DND-41 (cell line): ENCODE results near the gene CPXM2.

Experiments used
- ATAC-seq: fragments of 200-7000 bp; cut with Tn5 transposase; 3 replicates; pipeline ENCODE4 v1.9.1; 2021; ENCODE audit warnings: low read depth; ENCODE audit not compliant: insufficient read depth
- DNase-seq: peaks from one replicate; pipeline ENCODE4 v3.0.0-alpha.2; 2020
- H2AFZ ChIP-seq: 2 replicates; pipeline ENCODE4 v1.6.0; 2012; ENCODE audit warnings: low read depth, low read length
- H3K27ac ChIP-seq: 2 replicates; pipeline ENCODE4 v1.5.1; 2012; ENCODE audit warnings: low read length, inconsistent platforms
- H3K27me3 ChIP-seq: fragments of 200-600 bp; sonication (generic); 2 replicates; pipeline ENCODE4 v1.6.0; 2012; ENCODE audit warnings: low read length, mild to moderate bottlenecking, inconsistent platforms; ENCODE audit not compliant: insufficient read depth, poor library complexity
- H3K36me3 ChIP-seq: 2 replicates; pipeline ENCODE4 v1.5.1; 2012; ENCODE audit warnings: low read length, inconsistent platforms; ENCODE audit not compliant: insufficient read depth
- H3K4me1 ChIP-seq: 2 replicates; pipeline ENCODE4 v1.5.1; 2012; ENCODE audit warnings: mild to moderate bottlenecking, low read length; ENCODE audit not compliant: insufficient read depth
- H3K4me2 ChIP-seq: 2 replicates; pipeline ENCODE4 v1.6.0; 2012; ENCODE audit warnings: mild to moderate bottlenecking, moderate library complexity, low read length, inconsistent platforms; ENCODE audit not compliant: insufficient read depth
- H3K4me3 ChIP-seq, 2 experiments: fragments of 200-600 bp in 1 of 2; shearing (Covaris generic) in 1 of 2; 2 replicates each; pipeline ENCODE4 v1.5.1; 2012 to 2016; ENCODE audit warnings: inconsistent platforms in 2 of 2, low read length in 2 of 2, mild to moderate bottlenecking in 2 of 2, low read depth in 1 of 2, moderate library complexity in 1 of 2
- H3K79me2 ChIP-seq: 2 replicates; pipeline ENCODE4 v1.6.0; 2012; ENCODE audit warnings: low read length, inconsistent platforms; ENCODE audit not compliant: insufficient read depth
- H3K9ac ChIP-seq: 2 replicates; pipeline ENCODE4 v1.6.0; 2012; ENCODE audit warnings: low read depth, mild to moderate bottlenecking, inconsistent platforms, low read length, moderate library complexity
- H3K9me3 ChIP-seq: 2 replicates; pipeline ENCODE4 v1.5.1; 2012; ENCODE audit warnings: low read length, moderate library complexity, mild to moderate bottlenecking, inconsistent platforms; ENCODE audit not compliant: insufficient read depth, severe bottlenecking
- H4K20me1 ChIP-seq: 2 replicates; pipeline ENCODE4 v1.6.0; 2012; ENCODE audit warnings: low read length; ENCODE audit not compliant: insufficient read depth
- EZH2 ChIP-seq: IDR thresholded peaks from 3 replicates; pipeline ENCODE4 v1.6.1; 2012; ENCODE audit warnings: borderline replicate concordance, low read depth, mild to moderate bottlenecking, moderate library complexity, low read length, inconsistent platforms; ENCODE audit not compliant: severe bottlenecking
- TF ChIP-seq, protein P1 (sequence below): IDR thresholded peaks from 2 replicates; pipeline ENCODE4 v1.5.1; 2012; ENCODE audit warnings: borderline replicate concordance, low read length, moderate library complexity, mild to moderate bottlenecking; ENCODE audit not compliant: poor library complexity, severe bottlenecking; ENCODE audit errors: extremely low read depth

Gene CPXM2

DNA sequence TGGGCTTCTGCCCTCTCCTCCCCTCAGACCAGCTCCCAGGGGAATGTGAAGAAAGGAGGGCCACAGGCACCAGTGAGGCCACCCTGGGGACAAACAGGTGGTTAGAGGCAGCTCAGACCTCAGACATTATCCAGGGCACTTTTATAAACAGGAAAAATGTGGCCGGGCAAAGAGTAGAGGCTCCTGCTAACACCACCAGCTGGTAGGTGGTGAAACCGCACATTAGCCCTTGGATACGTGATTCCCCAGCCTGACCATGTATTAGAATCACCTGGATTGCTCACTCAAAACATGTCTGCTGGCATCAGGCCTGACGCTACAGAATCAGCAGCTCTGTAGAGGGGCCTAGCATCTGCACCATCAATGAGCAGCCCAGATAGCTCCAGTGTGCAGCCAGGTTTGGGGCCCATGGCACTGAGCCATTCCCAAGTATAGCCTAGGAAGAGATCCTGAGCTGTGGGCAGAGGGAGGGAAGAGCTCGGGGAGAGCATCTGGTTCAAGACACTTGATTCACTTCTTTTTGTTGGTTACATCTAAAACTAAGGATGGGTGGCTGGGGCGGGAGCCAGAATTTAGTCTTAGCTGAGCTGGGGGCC lies 188.3 kb downstream of the CPXM2 start:
- peaks cover 71% of the 10 kb centered on the region for H3K4me1 ChIP-seq
- no peak for DNase-seq
- no peak overlapping the region; the same call in 1 of the 2 replicates for H3K4me2 ChIP-seq
- no peak for ATAC-seq
- H3K27me3 ChIP-seq, result no peaks in the 10 kb centered on the region
- H3K79me2 ChIP-seq, result no peaks in the 10 kb centered on the region
- H3K4me3 ChIP-seq, result no peak overlapping the region
- peak overlapping the region; percentile 5 for H2AFZ ChIP-seq
- TF ChIP-seq, protein P1, sequence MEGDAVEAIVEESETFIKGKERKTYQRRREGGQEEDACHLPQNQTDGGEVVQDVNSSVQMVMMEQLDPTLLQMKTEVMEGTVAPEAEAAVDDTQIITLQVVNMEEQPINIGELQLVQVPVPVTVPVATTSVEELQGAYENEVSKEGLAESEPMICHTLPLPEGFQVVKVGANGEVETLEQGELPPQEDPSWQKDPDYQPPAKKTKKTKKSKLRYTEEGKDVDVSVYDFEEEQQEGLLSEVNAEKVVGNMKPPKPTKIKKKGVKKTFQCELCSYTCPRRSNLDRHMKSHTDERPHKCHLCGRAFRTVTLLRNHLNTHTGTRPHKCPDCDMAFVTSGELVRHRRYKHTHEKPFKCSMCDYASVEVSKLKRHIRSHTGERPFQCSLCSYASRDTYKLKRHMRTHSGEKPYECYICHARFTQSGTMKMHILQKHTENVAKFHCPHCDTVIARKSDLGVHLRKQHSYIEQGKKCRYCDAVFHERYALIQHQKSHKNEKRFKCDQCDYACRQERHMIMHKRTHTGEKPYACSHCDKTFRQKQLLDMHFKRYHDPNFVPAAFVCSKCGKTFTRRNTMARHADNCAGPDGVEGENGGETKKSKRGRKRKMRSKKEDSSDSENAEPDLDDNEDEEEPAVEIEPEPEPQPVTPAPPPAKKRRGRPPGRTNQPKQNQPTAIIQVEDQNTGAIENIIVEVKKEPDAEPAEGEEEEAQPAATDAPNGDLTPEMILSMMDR, result no peak
- TF ChIP-seq EZH2, result no peak
- H3K36me3 ChIP-seq, result no peaks in the 10 kb centered on the region
- H3K27ac ChIP-seq, result peak overlapping the region; percentile 94
- no peaks in the 10 kb centered on the region for H3K9me3 ChIP-seq
- no peaks in the 10 kb centered on the region for H4K20me1 ChIP-seq
- peak overlapping the region; percentile 49 for H3K9ac ChIP-seq
